Nephron progenitor cell (in vitro differentiated cells): Measurements from ENCODE around the gene ATP6V0E1.
A peak's percentile ranks its signal among the peaks of the same experiment; 100 is the strongest.

Source experiments
- DNase-seq: peaks from one replicate; pipeline ENCODE4 v3.0.0; 2021
- H3K27ac Mint-ChIP-seq: 2 replicates; pipeline ENCODE4 v1.8.0; 2021; ENCODE audit warnings: mild to moderate bottlenecking, moderate library complexity, mixed read lengths
- H3K27me3 Mint-ChIP-seq: 2 replicates; pipeline ENCODE4 v1.8.0; 2021; ENCODE audit warnings: mild to moderate bottlenecking, low read depth, mixed read lengths; ENCODE audit not compliant: poor library complexity
- H3K36me3 Mint-ChIP-seq: 2 replicates; pipeline ENCODE4 v1.8.0; 2021; ENCODE audit warnings: low read depth, mixed read lengths
- H3K4me1 Mint-ChIP-seq: 2 replicates; pipeline ENCODE4 v1.8.0; 2021; ENCODE audit warnings: mixed read lengths
- H3K4me3 Mint-ChIP-seq: 2 replicates; pipeline ENCODE4 v1.8.0; 2021; ENCODE audit warnings: mild to moderate bottlenecking, moderate library complexity, mixed read lengths
- H3K9me3 Mint-ChIP-seq: 2 replicates; pipeline ENCODE4 v1.8.0; 2021; ENCODE audit warnings: mild to moderate bottlenecking, moderate library complexity, mixed read lengths
- TF ChIP-seq, protein P1 (sequence below): fragments of 200-600 bp; sonication (generic); IDR thresholded peaks from 2 replicates; pipeline ENCODE4 v1.5.0; 2021; ENCODE audit warnings: antibody characterized with exemption

Gene ATP6V0E1

DNA sequence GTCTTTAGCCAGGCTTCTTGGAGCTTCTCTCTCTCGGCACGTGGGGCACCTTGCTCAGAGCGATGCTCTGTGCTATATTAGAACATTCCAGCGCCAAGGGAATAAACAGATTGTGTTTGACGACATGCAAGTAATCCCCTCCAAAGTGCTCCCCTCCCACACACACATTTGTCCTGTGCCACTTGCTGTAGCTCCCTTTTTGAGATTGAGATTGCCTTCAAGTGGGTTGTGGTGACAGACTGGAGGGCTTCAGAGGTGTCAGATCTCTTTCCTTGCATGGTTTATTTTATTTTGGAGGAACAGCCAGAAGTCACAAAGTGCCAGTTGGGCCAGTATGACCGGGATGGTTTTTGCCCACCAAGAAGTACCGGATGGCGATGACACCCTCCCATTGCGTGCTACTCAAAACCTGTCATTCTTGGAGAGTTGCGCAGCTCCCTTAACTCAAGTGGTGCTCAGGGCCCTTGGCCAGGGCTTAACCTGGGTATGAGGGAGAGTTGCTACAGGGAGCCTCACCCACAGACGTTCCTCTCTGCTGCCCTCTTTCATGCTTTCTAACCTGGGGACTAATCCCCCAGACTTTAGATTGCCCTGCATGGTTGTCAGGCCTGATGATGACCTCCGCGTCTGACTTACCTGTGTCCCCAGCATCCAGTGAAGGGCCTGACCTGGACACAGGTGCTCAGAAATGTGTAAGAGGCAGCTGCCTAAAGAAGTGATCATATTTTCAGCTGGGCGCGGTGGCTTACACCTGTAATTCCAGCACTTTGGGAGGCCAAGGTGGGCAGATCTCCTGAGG is 43.1 kb upstream of the ATP6V0E1 start:
- H3K27ac Mint-ChIP-seq, result peak overlapping the region; percentile 32
- H3K27me3 Mint-ChIP-seq, result no peaks in the 10 kb centered on the region
- no peak overlapping the region for H3K4me3 Mint-ChIP-seq
- DNase-seq, result no peak
- H3K9me3 Mint-ChIP-seq, result no peaks in the 10 kb centered on the region
- peaks cover 54% of the 10 kb centered on the region for H3K36me3 Mint-ChIP-seq
- TF ChIP-seq, protein P1, sequence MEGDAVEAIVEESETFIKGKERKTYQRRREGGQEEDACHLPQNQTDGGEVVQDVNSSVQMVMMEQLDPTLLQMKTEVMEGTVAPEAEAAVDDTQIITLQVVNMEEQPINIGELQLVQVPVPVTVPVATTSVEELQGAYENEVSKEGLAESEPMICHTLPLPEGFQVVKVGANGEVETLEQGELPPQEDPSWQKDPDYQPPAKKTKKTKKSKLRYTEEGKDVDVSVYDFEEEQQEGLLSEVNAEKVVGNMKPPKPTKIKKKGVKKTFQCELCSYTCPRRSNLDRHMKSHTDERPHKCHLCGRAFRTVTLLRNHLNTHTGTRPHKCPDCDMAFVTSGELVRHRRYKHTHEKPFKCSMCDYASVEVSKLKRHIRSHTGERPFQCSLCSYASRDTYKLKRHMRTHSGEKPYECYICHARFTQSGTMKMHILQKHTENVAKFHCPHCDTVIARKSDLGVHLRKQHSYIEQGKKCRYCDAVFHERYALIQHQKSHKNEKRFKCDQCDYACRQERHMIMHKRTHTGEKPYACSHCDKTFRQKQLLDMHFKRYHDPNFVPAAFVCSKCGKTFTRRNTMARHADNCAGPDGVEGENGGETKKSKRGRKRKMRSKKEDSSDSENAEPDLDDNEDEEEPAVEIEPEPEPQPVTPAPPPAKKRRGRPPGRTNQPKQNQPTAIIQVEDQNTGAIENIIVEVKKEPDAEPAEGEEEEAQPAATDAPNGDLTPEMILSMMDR, result no peak
- peaks cover 52% of the 10 kb centered on the region for H3K4me1 Mint-ChIP-seq

DNA sequence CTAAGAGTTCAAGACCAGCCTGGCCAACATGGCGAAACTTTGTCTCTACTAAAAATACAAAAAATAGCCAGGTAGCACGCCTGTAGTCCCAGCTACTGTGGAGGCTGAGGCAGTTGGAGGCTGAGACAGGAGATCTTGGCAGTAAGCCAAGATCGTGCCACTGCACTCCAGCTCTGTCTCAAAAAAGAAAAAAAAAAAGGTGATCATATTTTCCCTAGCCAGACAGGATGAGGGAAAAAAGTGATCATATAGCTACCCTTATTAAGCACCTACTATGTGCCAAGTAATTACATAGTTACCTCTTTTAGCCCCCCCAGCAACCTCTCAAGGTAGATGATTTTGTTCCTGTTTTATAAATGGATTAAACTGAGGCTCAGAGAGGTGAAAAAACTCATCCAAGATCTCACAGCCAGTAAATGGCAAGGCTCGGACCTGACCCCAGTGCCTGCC is 42.5 kb upstream of the ATP6V0E1 start:
- DNase-seq, result no peak
- Mint-ChIP-seq H3K27me3 (no peaks in the 10 kb centered on the region), H3K36me3 (peaks cover 48% of the 10 kb centered on the region), H3K4me1 (peaks cover 52% of the 10 kb centered on the region), H3K27ac (no peak overlapping the region), H3K4me3 (no peak overlapping the region), H3K9me3 (no peaks in the 10 kb centered on the region)
- TF ChIP-seq, protein P1, result no peak

DNA sequence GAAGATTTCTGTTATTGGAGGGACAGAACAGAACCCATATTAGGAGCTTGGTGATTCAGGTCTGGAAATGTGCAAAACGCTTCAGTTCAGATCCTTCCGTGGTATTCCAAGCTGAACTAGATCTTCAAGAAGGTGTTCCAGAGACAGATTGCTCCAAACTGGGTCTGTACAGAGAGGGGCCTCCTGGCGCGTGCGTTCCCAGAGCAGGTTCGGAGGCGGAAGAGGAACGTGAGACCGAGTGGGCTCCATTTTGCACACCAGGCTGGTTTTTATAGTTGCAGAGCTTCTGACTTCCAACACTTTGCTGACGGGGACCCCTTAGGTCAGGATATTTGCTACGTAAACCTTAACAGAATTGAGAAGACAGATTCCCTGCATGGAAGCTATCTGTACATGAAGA is 41.0 kb upstream of the ATP6V0E1 start:
- DNase-seq, result no peak
- H3K4me1 Mint-ChIP-seq, result peaks cover 52% of the 10 kb centered on the region

DNA sequence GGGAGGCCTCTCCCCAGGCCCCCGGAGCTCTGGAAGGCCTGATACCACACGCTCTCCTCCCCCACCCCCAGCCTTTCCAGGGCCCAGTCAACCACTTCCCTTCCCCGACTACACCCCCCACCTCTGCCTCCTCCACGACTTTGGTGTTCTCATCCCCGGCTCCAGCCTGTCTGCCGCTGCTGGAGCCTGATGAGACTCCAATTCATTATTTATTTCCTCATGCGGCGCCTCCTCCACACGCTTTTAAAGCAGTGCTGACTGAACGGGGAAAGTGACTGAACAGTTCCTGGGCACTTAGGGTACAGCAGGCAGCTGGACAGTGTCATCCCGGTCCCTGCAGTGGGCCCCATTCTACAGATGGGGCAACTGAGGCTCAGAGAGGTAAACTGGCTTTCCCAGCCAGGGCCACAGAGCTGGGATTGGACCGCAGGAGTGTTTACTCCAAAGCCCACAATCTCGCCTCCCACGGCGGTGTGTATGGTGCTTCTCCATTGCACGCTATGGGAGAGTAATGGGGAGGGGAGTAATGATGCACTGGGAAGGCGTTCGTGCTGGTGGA is 40.2 kb upstream of the ATP6V0E1 start:
- H3K9me3 Mint-ChIP-seq, result no peaks in the 10 kb centered on the region
- H3K27me3 Mint-ChIP-seq, result no peaks in the 10 kb centered on the region
- no peak overlapping the region for H3K4me3 Mint-ChIP-seq
- H3K36me3 Mint-ChIP-seq, result peaks cover 42% of the 10 kb centered on the region
- TF ChIP-seq, protein P1, result no peak
- H3K27ac Mint-ChIP-seq, result peak overlapping the region; percentile 89
- peaks cover 52% of the 10 kb centered on the region for H3K4me1 Mint-ChIP-seq
- peak; percentile 38 for DNase-seq

More for the DNA sequence above, 41.0 kb upstream of the ATP6V0E1 start:
- Mint-ChIP-seq H3K9me3 (no peaks in the 10 kb centered on the region), H3K27me3 (no peaks in the 10 kb centered on the region), H3K4me3 (no peak overlapping the region), H3K27ac (peak overlapping the region; percentile 93), H3K36me3 (peaks cover 43% of the 10 kb centered on the region)
- TF ChIP-seq, protein P1, result no peak

DNA sequence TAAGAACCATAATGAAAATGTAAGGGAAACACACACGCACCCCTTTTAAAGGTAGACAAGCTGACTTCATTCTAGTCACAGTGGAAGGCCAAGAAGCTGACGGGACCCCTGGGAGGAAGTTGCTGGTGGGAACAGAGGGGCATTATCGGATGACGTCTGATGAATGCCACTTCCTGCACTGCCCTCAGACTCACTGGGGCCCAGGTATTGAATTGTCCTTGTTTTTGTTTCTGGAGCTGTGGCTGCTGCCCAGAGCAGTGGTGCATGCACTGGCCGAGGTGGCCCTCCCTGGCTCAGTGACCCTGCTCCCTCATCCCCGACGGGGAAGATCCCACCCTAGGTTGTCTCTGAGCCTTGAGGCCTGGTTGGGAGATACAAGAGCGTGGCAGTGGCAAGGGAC is 39.7 kb upstream of the ATP6V0E1 start:
- DNase-seq, result no peak
- Mint-ChIP-seq H3K9me3 (no peaks in the 10 kb centered on the region), H3K27ac (peak overlapping the region; percentile 89), H3K4me1 (peaks cover 52% of the 10 kb centered on the region), H3K27me3 (no peaks in the 10 kb centered on the region), H3K36me3 (peaks cover 42% of the 10 kb centered on the region), H3K4me3 (no peak overlapping the region)
- TF ChIP-seq, protein P1, result no peak
